ENCODE data around the gene ATXN7L1.

The ATXN7L1 gene

GRCh38 chr7:105656922-105657521 is 219.4 kb downstream of the ATXN7L1 start:
- ChIA-PET POLR2A (no interaction called here), CTCF (interaction anchor here (0.7 to 3.1 kb wide), 34 partner anchors 9 to 510 kb away, joined by 3 to 22 read pairs (median 4); partner anchors contain the start of gene EFCAB10)
- TF ChIP-seq CTCF (IDR thresholded peaks at IDR 0.05; ENCODE audit: control extremely low read depth, extremely low read depth, low read depth, missing control alignments), result peak; percentile 79
- DNase-seq (ENCODE audit: extremely low spot score), result peak; percentile 75

DNA sequence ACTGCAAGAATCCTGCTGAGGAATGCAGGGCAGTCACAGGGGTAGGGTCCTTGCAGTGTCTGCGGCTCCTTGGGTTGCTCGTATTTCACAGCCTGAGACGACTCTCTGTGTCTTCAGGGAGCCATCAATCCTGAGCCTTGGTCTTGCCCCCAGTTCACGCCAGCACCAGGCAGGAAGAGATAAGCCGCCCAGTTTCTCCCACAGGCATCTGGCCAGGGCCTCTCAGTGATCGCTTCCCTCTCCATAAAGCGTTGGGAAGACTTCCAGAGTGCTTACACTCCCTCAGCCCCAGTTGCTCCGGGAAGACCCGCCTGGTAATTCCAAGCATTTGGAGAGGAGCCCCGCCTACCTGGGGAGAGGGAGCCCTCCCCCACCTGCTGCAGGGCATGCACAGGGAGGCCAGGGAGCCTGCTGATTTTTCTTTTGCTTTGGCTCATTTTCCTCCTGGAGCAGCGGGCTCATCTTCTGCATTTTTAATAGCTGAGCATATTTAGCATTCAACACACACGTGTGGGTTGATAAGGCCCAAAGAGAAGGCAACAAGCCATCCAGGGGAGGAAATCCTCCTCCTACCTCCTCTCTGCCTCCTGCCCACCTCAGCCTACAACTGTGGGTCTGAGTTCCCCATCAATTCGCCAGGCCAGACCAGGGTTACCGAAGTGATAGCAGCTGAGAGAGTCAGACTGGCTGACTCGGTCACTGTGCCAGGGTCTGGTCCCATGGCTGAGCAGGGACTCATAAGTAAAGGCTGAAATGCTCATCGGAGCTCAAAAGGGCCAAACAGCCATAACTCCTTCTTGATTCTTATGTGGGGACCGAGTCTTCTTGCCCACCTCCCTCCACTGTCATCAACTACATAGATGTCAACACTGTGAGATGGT is 220.7 kb downstream of the ATXN7L1 start:
- no peak for TF ChIP-seq CTCF (IDR thresholded peaks at IDR 0.05; ENCODE audit: control extremely low read depth, extremely low read depth, low read depth, missing control alignments)
- POLR2A ChIA-PET, result interaction anchor here (0.7 kb wide), 1 partner anchor 20 kb away, joined by 4 read pairs; no protein-coding TSS in a partner anchor
- DNase-seq (ENCODE audit: extremely low spot score), result no peak
- CTCF ChIA-PET, result interaction anchor here (0.6 to 4.1 kb wide), 15 partner anchors 8 to 505 kb away, joined by 3 to 26 read pairs (median 5); no protein-coding TSS in a partner anchor

GRCh38 chr7:105655067-105655466 is 221.3 kb downstream of the ATXN7L1 start:
- TF ChIP-seq CTCF (IDR thresholded peaks at IDR 0.05; ENCODE audit: control extremely low read depth, extremely low read depth, low read depth, missing control alignments), result no peak
- no peak for DNase-seq (ENCODE audit: extremely low spot score)
- ChIA-PET CTCF (interaction anchor here (0.6 to 4.1 kb wide), 5 partner anchors 8 to 404 kb away, joined by 3 to 26 read pairs (median 12); no protein-coding TSS in a partner anchor), POLR2A (interaction anchor here (0.7 kb wide), 1 partner anchor 21 kb away, joined by 4 read pairs; no protein-coding TSS in a partner anchor)

- no peak for TF ChIP-seq CTCF (IDR thresholded peaks at IDR 0.05; ENCODE audit: control extremely low read depth, extremely low read depth, low read depth, missing control alignments)
- no peak for DNase-seq (ENCODE audit: extremely low spot score)
- CTCF ChIA-PET, result interaction anchor here (1.0 to 4.1 kb wide), 3 partner anchors 8 to 391 kb away, joined by 3 to 26 read pairs (median 12); no protein-coding TSS in a partner anchor
- POLR2A ChIA-PET, result no interaction called here
Measured at GRCh38 chr7:105654095-105654686, 222.2 kb downstream of the ATXN7L1 start.

DNA sequence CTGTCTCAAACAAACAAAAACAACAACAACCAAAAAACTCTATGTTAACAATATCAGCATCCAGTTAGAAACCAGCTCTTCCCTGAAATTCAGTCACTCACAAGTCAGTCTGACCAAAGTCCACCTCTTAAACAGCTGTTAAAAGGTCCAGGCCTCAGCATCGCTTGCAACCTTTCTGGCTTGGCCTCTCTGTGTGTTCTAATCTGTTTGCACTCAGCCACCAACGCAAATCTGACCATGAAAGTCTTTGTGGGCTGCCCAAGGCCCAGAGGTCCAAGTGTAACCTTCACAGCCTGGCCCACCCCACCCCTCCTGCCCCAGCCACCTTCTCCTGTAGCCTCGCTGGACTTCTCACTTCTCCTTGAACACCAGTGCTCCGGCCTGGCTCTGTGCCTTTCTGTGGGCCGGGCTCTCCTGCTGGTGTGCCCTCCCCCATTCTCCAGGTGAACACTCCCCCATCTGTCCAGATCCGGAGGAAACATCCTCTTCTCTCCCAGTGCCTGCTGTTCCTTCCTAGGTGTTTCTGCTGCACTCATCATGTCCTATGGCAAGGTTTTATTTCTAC is 222.9 kb downstream of the ATXN7L1 start:
- CTCF ChIA-PET, result interaction anchor here (1.2 to 4.1 kb wide), 9 partner anchors 9 to 514 kb away, joined by 3 to 26 read pairs (median 5); no protein-coding TSS in a partner anchor
- no peak for DNase-seq (ENCODE audit: extremely low spot score)
- no peak for TF ChIP-seq CTCF (IDR thresholded peaks at IDR 0.05; ENCODE audit: control extremely low read depth, extremely low read depth, low read depth, missing control alignments)
- POLR2A ChIA-PET, result no interaction called here

Measured in GM10248 (cell line).